ENCODE measurements around the gene FARS2. TPM values are rescaled to one million over a fixed set of nuclear protein-coding genes. Genes with fewer than 3 reads are reported as not detected.
A peak's percentile ranks its signal among the peaks of the same experiment; 100 is the strongest.

FARS2 gene
- 11.7 TPM for polyA plus RNA-seq (2013, experiment 1 of 2)
- polyA plus RNA-seq (2013, experiment 2 of 2), result 11.5 TPM

- DNase-seq, result peak; percentile 93
- H3K79me1 ChIP-seq (ENCODE audit: low read length), result peaks cover 17% of the 10 kb centered on the region
- H3K27me3 ChIP-seq (ENCODE audit: insufficient read depth, low read length, poor library complexity), result no peaks in the 10 kb centered on the region
- H2BK5ac ChIP-seq (ENCODE audit: low read length), result no peak within 1 kb of the TSS
- H4K5ac ChIP-seq (ENCODE audit: low read length), result peak within 1 kb of the TSS; percentile 86
- peak within 1 kb of the TSS; percentile 92 for H3K56ac ChIP-seq (ENCODE audit: low read length)
- H4K8ac ChIP-seq (ENCODE audit: low read depth, low read length), result peak within 1 kb of the TSS; percentile 90
- H3K18ac ChIP-seq (ENCODE audit: low read length), result peak within 1 kb of the TSS; percentile 88
- H3K9ac ChIP-seq (ENCODE audit: low read length), result peak within 1 kb of the TSS; percentile 89
- H2BK120ac ChIP-seq (ENCODE audit: low read depth, low read length), result no peak within 1 kb of the TSS
- H3K4me1 ChIP-seq (ENCODE audit: control insufficient read depth, low read depth, low read length), result no peaks in the 10 kb centered on the region
- H3K79me2 ChIP-seq (ENCODE audit: control insufficient read depth, insufficient read depth, low read length), result peaks cover 18% of the 10 kb centered on the region
- H3K4me3 ChIP-seq (ENCODE audit: low read length), result peak within 1 kb of the TSS; percentile 97
- peak within 1 kb of the TSS; percentile 88 for H3K27ac ChIP-seq (ENCODE audit: low read depth, low read length)
- no peak within 1 kb of the TSS for H3K23ac ChIP-seq (ENCODE audit: low read length)
- no peaks in the 10 kb centered on the region for H3K36me3 ChIP-seq (ENCODE audit: control insufficient read depth, insufficient read depth, low read length)
- H3K4me2 ChIP-seq (ENCODE audit: low read length), result peak within 1 kb of the TSS; percentile 82
- no CpG with 5 or more reads among the region's 85 CpGs for WGBS (ENCODE audit: extremely low coverage, insufficient coverage, low lambda C conversion rate)
- no peak within 1 kb of the TSS for H2BK15ac ChIP-seq (replicated peaks; ENCODE audit: low read depth)
- H3K4ac ChIP-seq (ENCODE audit: low read depth, low read length), result peak within 1 kb of the TSS; percentile 92
- no peak within 1 kb of the TSS for H2AK5ac ChIP-seq (ENCODE audit: low read length)
These were observed at the start of gene FARS2, which contains the start of gene LYRM4 for GRCh38 chr6:5260661-5261544. Gene FARS2 (plus strand): TSS chr6:5261513. Gene LYRM4 (minus strand): TSS chr6:5260950. CDS start chr6:5260733, 217 bp downstream.

GRCh38 chr6:5213836-5214235 lies 47.5 kb upstream of the FARS2 start:
- Histone ChIP-seq H4K5ac (ENCODE audit: low read length) (no peak overlapping the region), H3K36me3 (ENCODE audit: control insufficient read depth, insufficient read depth, low read length) (peaks cover 1% of the 10 kb centered on the region), H3K18ac (ENCODE audit: low read length) (no peak overlapping the region), H2BK5ac (ENCODE audit: low read length) (no peak overlapping the region), H3K4ac (ENCODE audit: low read depth, low read length) (no peak overlapping the region), H2AK5ac (ENCODE audit: low read length) (no peak overlapping the region), H3K4me1 (ENCODE audit: control insufficient read depth, low read depth, low read length) (no peaks in the 10 kb centered on the region), H2BK120ac (ENCODE audit: low read depth, low read length) (no peak overlapping the region), H4K8ac (ENCODE audit: low read depth, low read length) (no peak overlapping the region), H3K56ac (ENCODE audit: low read length) (no peak overlapping the region), H3K79me2 (ENCODE audit: control insufficient read depth, insufficient read depth, low read length) (no peaks in the 10 kb centered on the region), H2BK15ac (replicated peaks; ENCODE audit: low read depth) (no peak overlapping the region), H3K27me3 (ENCODE audit: insufficient read depth, low read length, poor library complexity) (no peaks in the 10 kb centered on the region), H3K23ac (ENCODE audit: low read length) (no peak overlapping the region), H3K79me1 (ENCODE audit: low read length) (peaks cover 1% of the 10 kb centered on the region), H3K4me3 (ENCODE audit: low read length) (no peak overlapping the region), H3K4me2 (ENCODE audit: low read length) (no peak overlapping the region), H3K27ac (ENCODE audit: low read depth, low read length) (no peak overlapping the region), H3K9ac (ENCODE audit: low read length) (no peak overlapping the region)
- DNase-seq, result no peak
- WGBS (ENCODE audit: extremely low coverage, insufficient coverage, low lambda C conversion rate), result no CpG with 5 or more reads among the region's 8 CpGs

DNA sequence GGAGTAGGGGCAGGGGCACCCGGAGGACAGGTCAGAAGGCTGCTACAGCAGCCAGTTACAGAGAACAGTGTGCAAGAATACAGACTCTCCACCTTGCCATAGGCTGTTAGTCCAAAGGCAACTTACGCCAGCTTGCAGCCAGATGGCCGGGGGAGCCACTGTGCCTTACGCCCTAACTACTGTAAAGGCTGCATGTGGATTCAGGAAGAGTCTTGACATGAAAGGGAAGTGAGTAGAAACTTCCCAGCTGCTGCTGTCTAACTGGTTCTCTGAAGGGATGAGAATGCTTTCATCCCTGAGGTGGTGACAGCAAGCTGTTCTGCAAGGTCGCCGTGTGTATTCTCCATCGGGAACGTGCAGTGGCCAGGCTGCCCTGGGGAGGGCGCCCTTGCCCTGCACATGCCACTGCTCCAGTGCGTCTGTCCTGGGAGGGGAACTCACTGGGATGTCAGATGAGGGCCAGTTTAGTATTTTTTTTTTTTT lies 46.7 kb upstream of the FARS2 start:
- H3K4me1 ChIP-seq (ENCODE audit: control insufficient read depth, low read depth, low read length), result no peaks in the 10 kb centered on the region
- H3K79me1 ChIP-seq (ENCODE audit: low read length), result peaks cover 1% of the 10 kb centered on the region
- H3K56ac ChIP-seq (ENCODE audit: low read length), result no peak overlapping the region
- H3K4ac ChIP-seq (ENCODE audit: low read depth, low read length), result no peak overlapping the region
- H2BK5ac ChIP-seq (ENCODE audit: low read length), result no peak overlapping the region
- no peak overlapping the region for H2AK5ac ChIP-seq (ENCODE audit: low read length)
- H3K9ac ChIP-seq (ENCODE audit: low read length), result no peak overlapping the region
- no peak overlapping the region for H3K18ac ChIP-seq (ENCODE audit: low read length)
- H4K8ac ChIP-seq (ENCODE audit: low read depth, low read length), result no peak overlapping the region
- peak; percentile 69 for DNase-seq
- H3K4me2 ChIP-seq (ENCODE audit: low read length), result no peak overlapping the region
- H3K79me2 ChIP-seq (ENCODE audit: control insufficient read depth, insufficient read depth, low read length), result no peaks in the 10 kb centered on the region
- H3K27me3 ChIP-seq (ENCODE audit: insufficient read depth, low read length, poor library complexity), result no peaks in the 10 kb centered on the region
- H3K23ac ChIP-seq (ENCODE audit: low read length), result no peak overlapping the region
- H2BK120ac ChIP-seq (ENCODE audit: low read depth, low read length), result no peak overlapping the region
- no CpG with 5 or more reads among the region's 10 CpGs for WGBS (ENCODE audit: extremely low coverage, insufficient coverage, low lambda C conversion rate)
- peaks cover 1% of the 10 kb centered on the region for H3K36me3 ChIP-seq (ENCODE audit: control insufficient read depth, insufficient read depth, low read length)
- H2BK15ac ChIP-seq (replicated peaks; ENCODE audit: low read depth), result no peak overlapping the region
- H3K4me3 ChIP-seq (ENCODE audit: low read length), result no peak overlapping the region
- H4K5ac ChIP-seq (ENCODE audit: low read length), result no peak overlapping the region
- no peak overlapping the region for H3K27ac ChIP-seq (ENCODE audit: low read depth, low read length)

GRCh38 chr6:5215159-5215558 lies 46.2 kb upstream of the FARS2 start:
- H3K18ac ChIP-seq (ENCODE audit: low read length), result no peak overlapping the region
- no peak overlapping the region for H3K27ac ChIP-seq (ENCODE audit: low read depth, low read length)
- H3K79me1 ChIP-seq (ENCODE audit: low read length), result peaks cover 4% of the 10 kb centered on the region
- DNase-seq, result no peak
- H2BK5ac ChIP-seq (ENCODE audit: low read length), result no peak overlapping the region
- no peak overlapping the region for H3K4me3 ChIP-seq (ENCODE audit: low read length)
- no peak overlapping the region for H3K23ac ChIP-seq (ENCODE audit: low read length)
- H3K9ac ChIP-seq (ENCODE audit: low read length), result no peak overlapping the region
- H4K8ac ChIP-seq (ENCODE audit: low read depth, low read length), result no peak overlapping the region
- no CpG with 5 or more reads among the region's 2 CpGs for WGBS (ENCODE audit: extremely low coverage, insufficient coverage, low lambda C conversion rate)
- H3K27me3 ChIP-seq (ENCODE audit: insufficient read depth, low read length, poor library complexity), result no peaks in the 10 kb centered on the region
- H3K4me1 ChIP-seq (ENCODE audit: control insufficient read depth, low read depth, low read length), result no peaks in the 10 kb centered on the region
- no peak overlapping the region for H3K4me2 ChIP-seq (ENCODE audit: low read length)
- H3K56ac ChIP-seq (ENCODE audit: low read length), result no peak overlapping the region
- H2BK15ac ChIP-seq (replicated peaks; ENCODE audit: low read depth), result no peak overlapping the region
- no peak overlapping the region for H3K4ac ChIP-seq (ENCODE audit: low read depth, low read length)
- peaks cover 1% of the 10 kb centered on the region for H3K36me3 ChIP-seq (ENCODE audit: control insufficient read depth, insufficient read depth, low read length)
- H3K79me2 ChIP-seq (ENCODE audit: control insufficient read depth, insufficient read depth, low read length), result no peaks in the 10 kb centered on the region
- H4K5ac ChIP-seq (ENCODE audit: low read length), result no peak overlapping the region
- no peak overlapping the region for H2AK5ac ChIP-seq (ENCODE audit: low read length)
- no peak overlapping the region for H2BK120ac ChIP-seq (ENCODE audit: low read depth, low read length)

DNA sequence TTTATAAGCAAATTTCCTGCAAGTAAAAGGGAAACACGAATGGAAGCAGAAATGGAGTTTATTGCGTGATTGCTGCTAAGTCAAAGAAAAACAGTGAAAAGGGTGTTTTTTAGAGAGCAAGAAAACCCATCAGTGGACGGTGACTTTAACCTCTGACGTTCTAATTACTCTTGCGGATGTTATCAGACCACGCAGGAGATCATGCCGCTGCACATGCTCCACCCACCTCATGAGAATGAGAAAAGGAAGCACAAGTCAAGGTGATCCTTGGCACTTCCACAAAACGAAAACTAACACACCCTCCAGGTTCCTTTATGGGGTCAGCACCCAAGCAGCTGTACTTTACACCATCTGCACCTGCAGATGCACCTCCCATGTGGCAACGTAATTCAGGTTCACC lies 45.5 kb upstream of the FARS2 start:
- Histone ChIP-seq H3K56ac (ENCODE audit: low read length) (no peak overlapping the region), H3K23ac (ENCODE audit: low read length) (no peak overlapping the region), H2AK5ac (ENCODE audit: low read length) (no peak overlapping the region), H3K27ac (ENCODE audit: low read depth, low read length) (no peak overlapping the region), H3K4me3 (ENCODE audit: low read length) (no peak overlapping the region), H2BK5ac (ENCODE audit: low read length) (no peak overlapping the region), H3K4me1 (ENCODE audit: control insufficient read depth, low read depth, low read length) (no peaks in the 10 kb centered on the region), H4K5ac (ENCODE audit: low read length) (no peak overlapping the region), H2BK120ac (ENCODE audit: low read depth, low read length) (no peak overlapping the region), H3K27me3 (ENCODE audit: insufficient read depth, low read length, poor library complexity) (no peaks in the 10 kb centered on the region), H2BK15ac (replicated peaks; ENCODE audit: low read depth) (no peak overlapping the region), H3K4me2 (ENCODE audit: low read length) (no peak overlapping the region), H3K79me2 (ENCODE audit: control insufficient read depth, insufficient read depth, low read length) (no peaks in the 10 kb centered on the region), H4K8ac (ENCODE audit: low read depth, low read length) (no peak overlapping the region), H3K18ac (ENCODE audit: low read length) (no peak overlapping the region), H3K79me1 (ENCODE audit: low read length) (peaks cover 6% of the 10 kb centered on the region), H3K36me3 (ENCODE audit: control insufficient read depth, insufficient read depth, low read length) (peaks cover 1% of the 10 kb centered on the region), H3K4ac (ENCODE audit: low read depth, low read length) (no peak overlapping the region), H3K9ac (ENCODE audit: low read length) (no peak overlapping the region)
- no peak for DNase-seq
- WGBS (ENCODE audit: extremely low coverage, insufficient coverage, low lambda C conversion rate), result no CpG with 5 or more reads among the region's 9 CpGs

Measured in mesendoderm (in vitro differentiated cells).